Neutrophil (primary cell): Measurements from ENCODE around the gene SPATA21.

Source experiments
- H3K27ac ChIP-seq: fragments of 200-600 bp; sonication (generic); 2 replicates; pipeline ENCODE4 v1.5.1; 2016; ENCODE audit warnings: mild to moderate bottlenecking, moderate library complexity
- H3K27me3 ChIP-seq: fragments of 200-600 bp; sonication (generic); 2 replicates; pipeline ENCODE4 v1.6.0; 2016; ENCODE audit warnings: mild to moderate bottlenecking
- H3K36me3 ChIP-seq: fragments of 200-600 bp; sonication (generic); 2 replicates; pipeline ENCODE4 v1.5.1; 2017
- H3K4me1 ChIP-seq, 2 experiments: fragments of 200-600 bp in 1 of 2; sonication (generic) in 1 of 2; 1 replicate in 1 of 2; 2 replicates in 1 of 2; pipeline versions ENCODE4 v1.5.1 to v1.6.1; 2013 to 2016; ENCODE audit warnings: low read depth in 1 of 2, low read length in 1 of 2, mild to moderate bottlenecking in 1 of 2, moderate library complexity in 1 of 2; ENCODE audit not compliant: control insufficient read depth in 1 of 2, insufficient read depth in 1 of 2
- H3K4me3 ChIP-seq, 2 experiments: fragments of 200-600 bp in 1 of 2; sonication (generic) in 1 of 2; 1 replicate in 1 of 2; 2 replicates in 1 of 2; pipeline ENCODE4 v1.5.1; 2013 to 2016; ENCODE audit warnings: low read depth in 1 of 2, low read length in 1 of 2, mild to moderate bottlenecking in 1 of 2, moderate library complexity in 1 of 2
- H3K9me3 ChIP-seq: fragments of 200-600 bp; sonication (generic); 2 replicates; pipeline ENCODE4 v1.5.1; 2016
- CTCF ChIP-seq: fragments of 200-600 bp; sonication (generic); IDR thresholded peaks from 2 replicates; pipeline ENCODE4 v1.5.1; 2016; ENCODE audit warnings: antibody characterized with exemption

Gene SPATA21

DNA sequence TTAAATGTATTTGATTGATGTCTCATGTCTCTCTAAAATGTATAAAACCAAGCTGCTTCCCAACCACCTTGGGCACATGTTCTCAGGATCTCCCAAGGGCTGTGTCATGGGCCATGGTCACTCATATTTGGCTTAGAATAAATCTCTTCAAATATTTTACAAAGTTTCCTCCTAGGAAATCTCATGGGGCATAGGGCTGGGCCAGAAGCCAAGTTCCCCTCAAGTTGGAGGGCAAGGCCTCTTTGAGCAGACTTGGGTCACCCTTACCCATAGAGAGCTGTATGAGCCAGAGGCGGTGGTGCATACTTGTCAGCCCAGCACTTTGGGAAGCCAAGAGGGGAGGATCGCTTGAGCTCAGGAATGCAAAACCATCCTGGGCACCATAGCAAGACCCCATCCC is 82.6 kb downstream of the SPATA21 start:
- no peaks in the 10 kb centered on the region for H3K36me3 ChIP-seq
- H3K4me3 ChIP-seq = no peak overlapping the region
- no peaks in the 10 kb centered on the region for H3K9me3 ChIP-seq
- no peaks in the 10 kb centered on the region for H3K27me3 ChIP-seq
- H3K4me1 ChIP-seq = peaks cover 24 to 26% of the 10 kb centered on the region in 2 experiments
- H3K27ac ChIP-seq = no peak overlapping the region
- TF ChIP-seq CTCF = no peak

- Histone ChIP-seq H3K4me3 (peak overlapping the region; percentile 88 to 97), H3K9me3 (no peaks in the 10 kb centered on the region)
Measured at GRCh38 chr1:16352842-16353535, 84.2 kb downstream of the SPATA21 start.

GRCh38 chr1:16351994-16352841 is 85.0 kb downstream of the SPATA21 start, which contains the start of gene FBXO42:
Gene FBXO42, minus strand, starts transcription at chr1:16352480. Its CDS starts 37,062 bp downstream, at chr1:16315418.
- Histone ChIP-seq H3K9me3 (no peaks in the 10 kb centered on the region), H3K27me3 (no peaks in the 10 kb centered on the region), H3K4me1 (peaks cover 24 to 26% of the 10 kb centered on the region in 2 experiments), H3K27ac (peak within 1 kb of the TSS; percentile 88), H3K36me3 (no peaks in the 10 kb centered on the region), H3K4me3 (peak within 1 kb of the TSS; percentile 88 to 97)
- TF ChIP-seq CTCF = peak; percentile 72

More at GRCh38 chr1:16352842-16353535, 84.2 kb downstream of the SPATA21 start:
- no peaks in the 10 kb centered on the region for H3K36me3 ChIP-seq
- peak overlapping the region; percentile 88 for H3K27ac ChIP-seq
- H3K4me1 ChIP-seq = peaks cover 24 to 26% of the 10 kb centered on the region in 2 experiments
- TF ChIP-seq CTCF = no peak
- no peaks in the 10 kb centered on the region for H3K27me3 ChIP-seq

DNA sequence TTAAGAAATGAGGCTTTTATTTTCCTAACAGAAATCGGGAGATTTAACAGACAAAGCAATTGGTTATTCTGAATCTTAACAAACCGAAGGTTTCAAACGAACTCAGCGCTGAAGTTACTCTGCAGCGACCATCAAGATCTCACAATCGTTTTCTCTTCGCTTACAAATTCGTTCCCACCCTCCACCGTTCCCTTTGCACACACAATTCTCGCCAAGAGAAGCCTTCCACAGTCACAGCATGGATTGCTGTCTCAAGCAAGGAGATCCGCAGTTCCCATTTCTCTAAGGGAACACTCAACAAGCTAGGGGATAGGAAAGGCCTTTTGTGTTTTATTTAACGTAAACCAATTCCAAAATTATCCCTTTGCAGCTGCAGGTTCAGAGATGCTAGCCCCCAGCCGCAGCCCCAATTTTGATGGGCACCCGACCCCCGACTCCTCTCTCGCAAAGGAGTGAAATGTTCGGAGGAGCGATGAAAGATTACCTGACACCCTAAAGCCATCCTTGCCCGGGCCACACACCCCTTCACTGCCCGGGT is 85.7 kb downstream of the SPATA21 start:
- H3K4me3 ChIP-seq = peak overlapping the region; percentile 88 to 97
- H3K9me3 ChIP-seq = no peaks in the 10 kb centered on the region
- H3K27ac ChIP-seq = peak overlapping the region; percentile 88
- H3K4me1 ChIP-seq = peaks cover 24 to 26% of the 10 kb centered on the region in 2 experiments
- no peaks in the 10 kb centered on the region for H3K36me3 ChIP-seq
- no peaks in the 10 kb centered on the region for H3K27me3 ChIP-seq
- no peak for TF ChIP-seq CTCF

- Histone ChIP-seq H3K27ac (no peak overlapping the region), H3K36me3 (no peaks in the 10 kb centered on the region)
Measured at GRCh38 chr1:16349847-16350406, 87.3 kb downstream of the SPATA21 start.

More at GRCh38 chr1:16349847-16350406, 87.3 kb downstream of the SPATA21 start:
- TF ChIP-seq CTCF = no peak
- H3K9me3 ChIP-seq = no peaks in the 10 kb centered on the region
- no peak overlapping the region for H3K4me3 ChIP-seq
- H3K27me3 ChIP-seq = no peaks in the 10 kb centered on the region
- H3K4me1 ChIP-seq = peaks cover 24 to 26% of the 10 kb centered on the region in 2 experiments
